HCT116 (cell line): ENCODE measurements around the gene LAD1. TPM values are rescaled to one million over a fixed set of nuclear protein-coding genes. Genes with fewer than 3 reads are reported as not detected.

Source experiments
- ATAC-seq: fragments of 200-7000 bp; cut with Tn5 transposase; 2 replicates; pipeline ENCODE4 v1.9.1; 2020; ENCODE audit warnings: mild to moderate bottlenecking, moderate library complexity
- BruUV-seq: library from RNA; stranded (reverse); fragments of 400-500 nt; replicated peaks from 2 replicates; lab custom pipeline; 2021; lab: Mats Ljungman, UMichigan
- CTCF ChIA-PET: fragments of 300-600 bp; sonication (Branson Sonifier 250); formaldehyde crosslinking; loops from one replicate; lab custom pipeline; 2021; ENCODE audit warnings: antibody characterized with exemption; lab: Charles Lee
- POLR2A ChIA-PET: fragments of 300-600, 350-600 bp; sonication (Branson Sonifier 250); formaldehyde crosslinking; loops from one replicate; lab custom pipeline; 2021; ENCODE audit warnings: antibody characterized with exemption; lab: Charles Lee
- RAD21 ChIA-PET, 2 experiments: fragments of 300-600 bp; sonication (Branson Sonifier 250); formaldehyde crosslinking; loops; one replicate each; lab custom pipeline; 2023; ENCODE audit warnings: low total read pairs in 2 of 2; ENCODE audit not compliant: uncharacterized antibody in 2 of 2, unreplicated experiment in 2 of 2, low non-redundant PET in 1 of 2; lab: Charles Lee
- DNase-seq: peaks from one replicate; pipeline ENCODE4 v3.0.0-alpha.2; 2010; ENCODE audit warnings: low read depth, low spot score
- H2AFZ ChIP-seq: fragments of 200-600 bp; shearing (Covaris generic), sonication (generic); 2 replicates; pipeline ENCODE4 v1.6.1; 2017; ENCODE audit warnings: low read depth, mixed run types, mixed read lengths, antibody characterized with exemption, low read length; ENCODE audit not compliant: poor library complexity, severe bottlenecking
- H3K27ac ChIP-seq: 2 replicates; pipeline ENCODE4 v1.5.1; 2012; ENCODE audit warnings: low read depth, low read length
- H3K27me3 ChIP-seq: fragments of 200-600 bp; sonication (generic); 2 replicates; pipeline ENCODE4 v1.6.1; 2016; ENCODE audit warnings: mixed run types, low read length, mixed read lengths; ENCODE audit not compliant: insufficient read depth
- H3K36me3 ChIP-seq, 2 experiments: fragments of 200-500 bp in 1 of 2; fragments of 200-600 bp in 1 of 2; sonication (Bioruptor generic) in 1 of 2; sonication (generic) in 1 of 2; 2 replicates each; pipeline versions ENCODE4 v1.5.1 to v1.6.1; 2014 to 2016; ENCODE audit warnings: low read length in 2 of 2, inconsistent platforms in 1 of 2, mixed read lengths in 1 of 2, mixed run types in 1 of 2; ENCODE audit not compliant: insufficient read depth in 2 of 2, control insufficient read depth in 1 of 2
- H3K4me1 ChIP-seq, 2 experiments: fragments of 200-600 bp in 1 of 2; sonication (generic) in 1 of 2; 2 replicates each; pipeline versions ENCODE4 v1.5.1 to v1.6.1; 2012 to 2017; ENCODE audit warnings: low read length in 2 of 2, inconsistent platforms in 1 of 2, mild to moderate bottlenecking in 1 of 2, mixed read lengths in 1 of 2, mixed run types in 1 of 2, moderate library complexity in 1 of 2; ENCODE audit not compliant: insufficient read depth in 2 of 2, control insufficient read depth in 1 of 2
- H3K4me2 ChIP-seq: fragments of 200-600 bp; sonication (generic); 2 replicates; pipeline ENCODE4 v1.6.1; 2017; ENCODE audit warnings: mixed run types, low read length, mixed read lengths
- H3K4me3 ChIP-seq, 2 experiments: fragments of 200-600 bp in 1 of 2; sonication (generic) in 1 of 2; replicated peaks in 1 of 2; 2 replicates each; pipeline ENCODE4 v1.5.1; 2011 to 2016; ENCODE audit warnings: low read length in 2 of 2, control low read depth in 1 of 2, low read depth in 1 of 2, mild to moderate bottlenecking in 1 of 2, mixed read lengths in 1 of 2, mixed run types in 1 of 2
- H3K79me2 ChIP-seq: fragments of 200-600 bp; sonication (generic); 2 replicates; pipeline ENCODE4 v1.6.1; 2017; ENCODE audit warnings: mild to moderate bottlenecking, mixed run types, low read length, moderate library complexity, mixed read lengths; ENCODE audit not compliant: insufficient read depth
- H3K9ac ChIP-seq: fragments of 200-600 bp; sonication (generic); 2 replicates; pipeline ENCODE4 v1.6.1; 2016; ENCODE audit warnings: low read length, mixed read lengths
- H3K9me2 ChIP-seq: fragments of 200-600 bp; sonication (generic), shearing (Covaris generic); 2 replicates; pipeline ENCODE4 v1.6.1; 2017; ENCODE audit warnings: mixed run types, mild to moderate bottlenecking, moderate library complexity; ENCODE audit not compliant: insufficient read depth
- H3K9me3 ChIP-seq, 2 experiments: fragments of 200-500 bp in 1 of 2; fragments of 200-600 bp in 1 of 2; sonication (Bioruptor generic) in 1 of 2; sonication (generic) in 1 of 2; 2 replicates each; pipeline ENCODE4 v1.6.1; 2014 to 2017; ENCODE audit warnings: low read length in 2 of 2, mixed read lengths in 2 of 2, inconsistent platforms in 1 of 2, low read depth in 1 of 2, mild to moderate bottlenecking in 1 of 2, mixed run types in 1 of 2, moderate library complexity in 1 of 2; ENCODE audit not compliant: control insufficient read depth in 1 of 2, insufficient read depth in 1 of 2
- H4K20me1 ChIP-seq: fragments of 200-600 bp; sonication (generic), shearing (Covaris generic); 2 replicates; pipeline ENCODE4 v1.6.1; 2017; ENCODE audit warnings: mixed run types, mild to moderate bottlenecking, moderate library complexity; ENCODE audit not compliant: insufficient read depth
- CEBPB ChIP-seq: IDR thresholded peaks from 2 replicates; pipeline ENCODE4 v1.6.1; 2012; ENCODE audit warnings: low read depth
- ELF1 ChIP-seq: IDR thresholded peaks from 2 replicates; pipeline ENCODE4 v1.6.1; 2012; ENCODE audit warnings: low read depth, borderline replicate concordance
- EZH2 ChIP-seq: fragments of 200-600 bp; sonication (generic); IDR thresholded peaks from 2 replicates; pipeline ENCODE4 v1.6.1; 2017; ENCODE audit warnings: antibody characterized with exemption, mixed run types
- EZH2phosphoT487 ChIP-seq: fragments of 200-600 bp; IDR thresholded peaks from 2 replicates; pipeline ENCODE4 v1.6.1; 2018; ENCODE audit warnings: antibody characterized with exemption, borderline replicate concordance
- FOSL1 ChIP-seq: IDR thresholded peaks from 2 replicates; pipeline ENCODE4 v1.6.1; 2012; ENCODE audit warnings: low read depth
- SP1 ChIP-seq: IDR thresholded peaks from 2 replicates; pipeline ENCODE4 v1.6.1; 2012; ENCODE audit warnings: low read depth
- SRF ChIP-seq: IDR thresholded peaks from 2 replicates; pipeline ENCODE4 v1.6.1; 2012; ENCODE audit warnings: low read depth
- TCF7L2 ChIP-seq: IDR thresholded peaks from 2 replicates; pipeline ENCODE4 v1.7.0; 2011; ENCODE audit warnings: borderline replicate concordance, inconsistent platforms; ENCODE audit not compliant: insufficient read depth, insufficient read length; ENCODE audit errors: extremely low read depth
- YY1 ChIP-seq: IDR thresholded peaks from 2 replicates; pipeline ENCODE4 v1.6.1; 2011; ENCODE audit warnings: low read length, low read depth, moderate library complexity, mild to moderate bottlenecking; ENCODE audit not compliant: insufficient replicate concordance; ENCODE audit errors: extremely low read depth
- ZFX ChIP-seq: fragments of 450-650 bp; IDR thresholded peaks from 2 replicates; pipeline ENCODE4 v1.6.1; 2017
- intact Hi-C: fragments of 100-400 bp; cut with micrococcal nuclease; formaldehyde crosslinking; loops from 2 replicates; pipeline ENCODE4 v1.10.0; 2022
- total RNA-seq: library from RNA; stranded (reverse); gene quantifications from one replicate; pipeline ENCODE4 v1.2.1, GENCODE V29; 2021; ENCODE audit not compliant: unreplicated experiment
- TF ChIP-seq, protein P1 (sequence below), 3 experiments: fragments of 200-600 bp in 1 of 3; sonication (generic) in 1 of 3; IDR thresholded peaks in 2 of 3; conservative IDR thresholded peaks in 1 of 3; 2 replicates each; pipeline ENCODE4 v1.5.1; 2012 to 2017; ENCODE audit warnings: low read depth in 2 of 3, low read length in 2 of 3, antibody characterized with exemption in 1 of 3, borderline replicate concordance in 1 of 3, control low read depth in 1 of 3, mild to moderate bottlenecking in 1 of 3, mixed read lengths in 1 of 3, mixed run types in 1 of 3, moderate library complexity in 1 of 3; ENCODE audit not compliant: insufficient read depth in 1 of 3
- TF ChIP-seq, protein P2 (sequence below): IDR thresholded peaks from 2 replicates; pipeline ENCODE4 v1.6.1; 2011; ENCODE audit warnings: mild to moderate bottlenecking, low read length, moderate library complexity; ENCODE audit not compliant: insufficient replicate concordance; ENCODE audit errors: extremely low read depth
- TF ChIP-seq, protein P3 (sequence below): IDR thresholded peaks from 2 replicates; pipeline ENCODE4 v1.6.1; 2012

Gene LAD1
- total RNA-seq, 1 experiment from 2014 or later, result 56.1 TPM

DNA sequence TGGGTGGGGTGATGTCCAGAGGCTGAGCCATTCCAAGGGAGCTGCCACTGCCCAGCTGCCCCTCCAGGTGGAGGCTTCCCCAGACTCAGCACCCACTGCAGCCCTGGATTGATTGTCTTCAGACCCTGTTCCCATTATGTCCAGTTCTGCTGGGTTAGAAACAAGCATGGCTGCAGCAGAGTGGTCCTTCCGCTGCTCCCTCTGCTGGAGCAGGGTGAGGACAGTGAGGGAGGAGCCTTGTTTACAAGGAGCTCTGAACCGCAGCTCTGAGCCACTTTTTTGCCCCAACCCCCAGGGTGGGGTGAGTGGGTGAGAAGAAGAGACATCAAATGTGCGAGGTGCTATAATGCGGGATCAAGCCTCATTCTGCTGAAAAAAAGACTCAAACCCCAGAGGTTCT, 24.0 kb downstream of the LAD1 start:
- Histone ChIP-seq H3K4me1 (peaks cover 5 to 25% of the 10 kb centered on the region in 2 experiments; a peak in 3 of 4 replicates), H4K20me1 (no peaks in the 10 kb centered on the region)
- TF ChIP-seq ELF1, result no peak
- TF ChIP-seq, protein P1, sequence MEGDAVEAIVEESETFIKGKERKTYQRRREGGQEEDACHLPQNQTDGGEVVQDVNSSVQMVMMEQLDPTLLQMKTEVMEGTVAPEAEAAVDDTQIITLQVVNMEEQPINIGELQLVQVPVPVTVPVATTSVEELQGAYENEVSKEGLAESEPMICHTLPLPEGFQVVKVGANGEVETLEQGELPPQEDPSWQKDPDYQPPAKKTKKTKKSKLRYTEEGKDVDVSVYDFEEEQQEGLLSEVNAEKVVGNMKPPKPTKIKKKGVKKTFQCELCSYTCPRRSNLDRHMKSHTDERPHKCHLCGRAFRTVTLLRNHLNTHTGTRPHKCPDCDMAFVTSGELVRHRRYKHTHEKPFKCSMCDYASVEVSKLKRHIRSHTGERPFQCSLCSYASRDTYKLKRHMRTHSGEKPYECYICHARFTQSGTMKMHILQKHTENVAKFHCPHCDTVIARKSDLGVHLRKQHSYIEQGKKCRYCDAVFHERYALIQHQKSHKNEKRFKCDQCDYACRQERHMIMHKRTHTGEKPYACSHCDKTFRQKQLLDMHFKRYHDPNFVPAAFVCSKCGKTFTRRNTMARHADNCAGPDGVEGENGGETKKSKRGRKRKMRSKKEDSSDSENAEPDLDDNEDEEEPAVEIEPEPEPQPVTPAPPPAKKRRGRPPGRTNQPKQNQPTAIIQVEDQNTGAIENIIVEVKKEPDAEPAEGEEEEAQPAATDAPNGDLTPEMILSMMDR (IDR thresholded peaks at IDR 0.05 in 2 of 3, conservative IDR thresholded peaks at IDR 0.05 in 1 of 3; ENCODE audit: borderline replicate concordance in 1 of 3, insufficient read depth in 1 of 3, low read depth in 2 of 3, low read length in 2 of 3), result peak; percentile 19 to 47 (median 37); a peak in 3 of 6 replicates
- TF ChIP-seq, all 23 proteins: peak for 1
- CTCF ChIA-PET, result interaction anchor here (0.5 to 2.5 kb wide), 5 partner anchors 11 to 121 kb away, joined by 3 to 10 read pairs (median 4); no protein-coding TSS in a partner anchor
- Histone ChIP-seq H3K4me3 (no peak overlapping the region), H3K9me2 (no peaks in the 10 kb centered on the region), H2AFZ (no peak overlapping the region), H3K79me2 (no peaks in the 10 kb centered on the region), H3K4me2 (no peak overlapping the region), H3K9ac (no peak overlapping the region), H3K9me3 (no peaks in the 10 kb centered on the region), H3K27me3 (peaks cover 8% of the 10 kb centered on the region; the same call in 1 of the 2 replicates), H3K27ac (no peak overlapping the region), H3K36me3 (no peaks in the 10 kb centered on the region)
- ATAC-seq (peak; percentile 46), DNase-seq (no peak)
- RAD21 ChIA-PET, result no interaction called here
- POLR2A ChIA-PET, result interaction anchor here (1.0 kb wide), 1 partner anchor 115 kb away, joined by 5 read pairs; no protein-coding TSS in a partner anchor
- intact Hi-C loops, result no loop called here
- BruUV-seq, result no TSS peak

DNA sequence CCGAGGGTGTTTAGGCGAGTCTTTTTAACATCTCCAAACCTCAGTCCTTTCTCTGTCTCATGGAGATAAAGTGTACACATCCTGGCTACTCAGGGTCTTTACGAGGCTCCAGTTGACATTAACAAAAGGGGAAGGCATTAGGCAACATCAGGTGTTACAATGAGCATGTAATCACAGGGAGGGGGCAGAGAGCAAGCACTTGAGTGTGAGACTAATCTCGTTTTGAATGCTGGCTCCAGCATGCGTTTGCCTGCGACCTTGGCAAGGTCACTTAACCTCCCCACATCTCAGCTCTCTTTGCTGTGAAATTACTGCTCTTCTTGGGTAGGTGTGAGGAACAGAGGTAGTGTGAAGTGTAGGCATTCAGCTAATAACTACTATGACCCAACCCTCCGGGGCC, 24.8 kb downstream of the LAD1 start:
- Histone ChIP-seq H3K9me2 (no peaks in the 10 kb centered on the region), H3K27ac (no peak overlapping the region), H3K36me3 (no peaks in the 10 kb centered on the region), H3K9ac (no peak overlapping the region), H2AFZ (no peak overlapping the region), H4K20me1 (no peaks in the 10 kb centered on the region), H3K79me2 (no peaks in the 10 kb centered on the region), H3K9me3 (no peaks in the 10 kb centered on the region), H3K4me3 (no peak overlapping the region), H3K4me2 (no peak overlapping the region), H3K27me3 (peaks cover 8% of the 10 kb centered on the region; the same call in 1 of the 2 replicates), H3K4me1 (peaks cover 5 to 25% of the 10 kb centered on the region in 2 experiments; a peak in 3 of 4 replicates)
- no TSS peak for BruUV-seq
- intact Hi-C loops, result no loop called here
- POLR2A ChIA-PET, result no interaction called here
- CTCF ChIA-PET, result interaction anchor here (1.5 to 2.4 kb wide), 2 partner anchors 13 to 15 kb away, joined by 4 to 10 read pairs; no protein-coding TSS in a partner anchor
- DNase-seq, result no peak
- RAD21 ChIA-PET, result no interaction called here
- TF ChIP-seq SP1 (no peak), ELF1 (no peak), EZH2 (no peak), CEBPB (no peak), YY1 (no peak), ZFX (no peak), EZH2phosphoT487 (no peak), TCF7L2 (no peak), SRF (no peak), FOSL1 (no peak)
- TF ChIP-seq, protein P2, sequence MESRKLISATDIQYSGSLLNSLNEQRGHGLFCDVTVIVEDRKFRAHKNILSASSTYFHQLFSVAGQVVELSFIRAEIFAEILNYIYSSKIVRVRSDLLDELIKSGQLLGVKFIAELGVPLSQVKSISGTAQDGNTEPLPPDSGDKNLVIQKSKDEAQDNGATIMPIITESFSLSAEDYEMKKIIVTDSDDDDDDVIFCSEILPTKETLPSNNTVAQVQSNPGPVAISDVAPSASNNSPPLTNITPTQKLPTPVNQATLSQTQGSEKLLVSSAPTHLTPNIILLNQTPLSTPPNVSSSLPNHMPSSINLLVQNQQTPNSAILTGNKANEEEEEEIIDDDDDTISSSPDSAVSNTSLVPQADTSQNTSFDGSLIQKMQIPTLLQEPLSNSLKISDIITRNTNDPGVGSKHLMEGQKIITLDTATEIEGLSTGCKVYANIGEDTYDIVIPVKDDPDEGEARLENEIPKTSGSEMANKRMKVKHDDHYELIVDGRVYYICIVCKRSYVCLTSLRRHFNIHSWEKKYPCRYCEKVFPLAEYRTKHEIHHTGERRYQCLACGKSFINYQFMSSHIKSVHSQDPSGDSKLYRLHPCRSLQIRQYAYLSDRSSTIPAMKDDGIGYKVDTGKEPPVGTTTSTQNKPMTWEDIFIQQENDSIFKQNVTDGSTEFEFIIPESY, result no peak
- TF ChIP-seq, protein P3, sequence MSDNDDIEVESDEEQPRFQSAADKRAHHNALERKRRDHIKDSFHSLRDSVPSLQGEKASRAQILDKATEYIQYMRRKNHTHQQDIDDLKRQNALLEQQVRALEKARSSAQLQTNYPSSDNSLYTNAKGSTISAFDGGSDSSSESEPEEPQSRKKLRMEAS, result no peak
- ATAC-seq, result no peak
